Measurements from ENCODE around the gene THAP4.

THAP4 gene

DNA sequence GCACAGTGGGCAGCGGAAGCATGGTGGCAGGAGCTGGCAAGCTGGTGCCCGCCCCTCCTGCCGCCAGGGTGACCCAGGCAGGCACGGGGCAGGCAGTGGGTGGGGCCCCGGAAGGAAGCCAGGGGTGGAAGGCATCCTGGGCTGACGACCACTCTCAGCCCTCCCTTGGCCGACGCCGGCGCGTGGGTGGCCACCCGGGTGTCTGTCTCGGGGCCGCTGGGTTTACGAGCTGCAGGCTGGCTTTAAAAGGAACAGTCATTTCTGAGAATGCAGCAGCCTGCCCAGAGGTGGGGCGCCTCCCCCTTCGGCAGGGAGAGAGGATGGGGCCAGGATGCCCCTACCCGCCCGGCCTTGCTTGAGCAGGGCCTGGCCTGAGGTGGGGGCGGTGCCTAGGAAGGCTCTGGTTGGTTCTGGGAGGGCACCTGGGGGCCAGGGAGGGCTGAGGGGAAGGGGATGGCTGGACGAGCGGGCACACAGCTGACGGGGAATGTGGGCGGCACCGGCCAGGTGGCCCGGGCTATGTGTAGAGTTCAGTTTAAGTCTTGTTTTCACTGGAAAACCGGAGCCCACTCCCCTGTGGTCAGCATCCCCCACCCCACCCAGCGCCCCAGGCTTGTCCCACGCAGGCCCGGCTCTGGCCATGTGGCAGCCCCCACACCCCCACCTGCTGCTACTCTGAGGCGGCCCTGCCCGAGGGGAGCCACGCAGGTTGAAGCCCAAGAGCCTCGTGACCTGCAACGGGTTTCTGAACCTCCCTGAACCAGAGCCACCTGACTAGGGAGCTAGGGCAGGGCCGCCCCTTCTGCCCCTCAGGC is 72.2 kb downstream of the THAP4 start:
- no peak for DNase-seq (ENCODE audit: low read depth in 1 of 2, low spot score in 1 of 2)

DNA sequence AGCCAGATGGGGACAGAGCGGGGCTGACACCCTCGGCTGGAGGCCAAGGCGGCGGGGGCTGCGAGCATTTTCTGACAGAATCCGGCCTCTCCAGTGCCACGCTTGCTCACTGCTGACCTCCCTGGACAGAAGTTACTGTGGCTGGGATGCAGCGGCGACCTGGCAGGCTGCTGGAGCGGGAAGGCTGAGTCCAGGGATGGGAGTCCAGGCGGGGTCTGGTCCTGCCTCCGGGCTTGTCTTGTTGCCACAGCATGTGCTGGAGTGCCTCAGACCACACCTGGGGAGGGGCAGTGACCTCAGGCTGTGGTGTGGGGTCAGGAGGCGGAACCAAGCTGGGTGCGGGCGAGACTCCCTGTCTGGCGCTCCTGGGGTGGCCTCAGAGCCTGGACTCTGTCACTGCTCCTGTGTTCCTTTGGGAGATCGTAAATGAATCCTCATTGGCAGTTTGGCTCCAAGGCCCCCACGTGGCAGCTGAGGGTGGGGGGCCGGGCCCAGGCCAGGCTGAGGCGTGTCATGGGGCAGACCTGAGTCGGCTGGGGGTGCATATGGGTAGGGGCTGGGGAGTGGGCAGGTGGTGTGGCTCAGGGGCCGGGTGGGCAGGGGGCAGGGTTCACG is 72.9 kb downstream of the THAP4 start:
- DNase-seq (ENCODE audit: low read depth in 1 of 2, low spot score in 1 of 2) = no peak

DNA sequence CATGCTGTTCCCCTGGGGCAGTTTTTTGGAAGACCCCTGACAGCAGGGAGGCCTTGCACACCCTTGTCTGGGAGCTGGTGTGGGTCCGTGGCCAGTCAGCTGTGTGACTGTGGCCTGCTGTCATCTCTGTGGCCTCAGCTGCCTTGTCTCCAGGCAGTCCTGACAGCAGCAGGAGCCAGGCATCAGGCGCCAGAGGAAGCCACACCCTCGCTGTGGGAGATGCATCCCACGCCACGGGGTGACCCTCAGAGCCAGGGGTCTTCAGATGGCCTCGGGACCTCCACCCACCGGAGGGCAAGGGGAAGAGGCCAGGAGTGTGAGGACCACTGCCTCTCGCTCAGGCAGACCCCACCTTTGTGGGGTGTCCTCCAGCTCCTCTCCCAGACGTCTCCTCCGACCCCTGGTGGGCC is 73.4 kb downstream of the THAP4 start:
- DNase-seq (ENCODE audit: low read depth in 1 of 2, low spot score in 1 of 2) = no peak

DNA sequence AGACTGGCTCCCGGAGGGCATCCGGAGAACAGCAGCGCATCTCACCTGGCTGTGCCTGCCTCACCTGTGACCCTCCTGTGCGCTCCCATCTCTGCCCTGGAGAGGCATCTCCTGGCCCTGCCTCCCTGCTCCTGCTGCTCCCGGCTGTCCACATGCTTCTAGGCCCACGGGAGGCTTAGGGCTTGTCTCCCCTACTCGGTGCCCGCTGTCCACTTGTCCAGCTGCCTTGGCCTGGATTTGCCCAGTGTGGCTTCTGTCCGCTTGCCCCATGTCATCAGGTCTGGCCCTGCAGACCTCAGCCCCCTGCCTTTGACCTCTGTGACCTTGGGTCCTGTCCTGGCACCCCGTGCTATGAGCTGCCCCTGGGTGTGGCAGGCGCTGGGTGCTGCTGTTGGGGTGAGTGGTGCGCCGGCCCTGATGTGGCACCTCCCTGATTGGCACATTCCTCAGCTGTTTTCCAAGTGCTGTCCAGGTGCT is 73.9 kb downstream of the THAP4 start:
- DNase-seq (ENCODE audit: low read depth in 1 of 2, low spot score in 1 of 2) = no peak

DNA sequence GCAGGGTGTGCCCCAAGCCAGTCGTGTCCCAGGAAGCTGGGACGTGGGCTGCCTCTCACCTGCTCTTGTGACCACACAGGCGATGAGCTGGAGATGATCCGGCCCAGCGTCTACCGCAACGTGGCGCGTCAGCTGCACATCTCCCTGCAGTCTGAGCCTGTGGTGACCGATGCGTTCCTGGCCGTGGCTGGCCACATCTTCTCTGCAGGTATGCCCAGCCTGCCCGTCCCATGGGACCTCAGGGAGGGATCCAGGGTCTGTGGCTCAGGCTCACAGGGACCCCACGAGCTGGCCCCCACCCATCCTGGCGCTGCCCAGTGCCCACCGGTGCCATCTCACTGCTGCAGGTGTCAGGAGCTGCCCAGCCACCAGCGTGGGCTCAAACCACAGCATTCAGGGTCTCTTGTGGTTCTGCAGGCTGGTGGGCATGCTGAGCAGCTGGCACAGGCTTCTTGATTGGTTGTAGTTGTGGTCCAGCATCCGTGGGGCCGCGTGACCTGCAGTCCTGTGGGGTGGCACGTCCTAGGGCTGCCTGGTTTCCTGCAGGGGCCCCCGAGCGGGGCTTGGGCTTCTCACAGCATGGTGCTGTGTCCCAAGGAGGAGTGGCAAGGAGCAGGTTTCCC is 74.6 kb downstream of the THAP4 start:
- no peak for DNase-seq (ENCODE audit: low read depth in 1 of 2, low spot score in 1 of 2)

DNA sequence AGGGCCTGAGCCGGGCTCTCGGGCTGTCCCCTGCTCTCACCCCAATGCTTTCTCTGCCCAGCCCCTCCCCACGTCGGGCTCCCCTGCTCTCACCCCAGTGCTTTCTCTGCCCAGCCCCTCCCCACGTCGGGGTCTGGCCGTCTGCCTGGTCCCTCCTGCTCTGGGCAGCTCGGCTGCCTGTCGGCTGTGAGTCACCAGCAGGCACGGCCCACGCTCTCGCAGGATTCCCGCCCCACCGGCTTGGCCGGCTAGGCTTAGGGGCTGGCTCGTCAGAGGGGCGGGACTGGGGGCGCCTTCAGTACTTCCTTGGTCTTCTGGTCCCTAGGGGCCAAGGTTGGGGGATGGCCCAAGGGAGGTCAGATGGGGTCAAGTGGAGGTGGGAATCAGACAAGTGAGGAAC is 75.1 kb downstream of the THAP4 start:
- no peak for DNase-seq (ENCODE audit: low read depth in 1 of 2, low spot score in 1 of 2)

GRCh38 chr2:241560883-241561474 is 76.0 kb downstream of the THAP4 start:
- no peak for DNase-seq (ENCODE audit: low read depth in 1 of 2, low spot score in 1 of 2)

- no peak for DNase-seq (ENCODE audit: low read depth in 1 of 2, low spot score in 1 of 2)
These were observed 76.6 kb downstream of the THAP4 start for GRCh38 chr2:241560162-241560882.

- DNase-seq (ENCODE audit: low read depth in 1 of 2, low spot score in 1 of 2) = no peak
These were observed 77.4 kb downstream of the THAP4 start for GRCh38 chr2:241559323-241560161.

DNA sequence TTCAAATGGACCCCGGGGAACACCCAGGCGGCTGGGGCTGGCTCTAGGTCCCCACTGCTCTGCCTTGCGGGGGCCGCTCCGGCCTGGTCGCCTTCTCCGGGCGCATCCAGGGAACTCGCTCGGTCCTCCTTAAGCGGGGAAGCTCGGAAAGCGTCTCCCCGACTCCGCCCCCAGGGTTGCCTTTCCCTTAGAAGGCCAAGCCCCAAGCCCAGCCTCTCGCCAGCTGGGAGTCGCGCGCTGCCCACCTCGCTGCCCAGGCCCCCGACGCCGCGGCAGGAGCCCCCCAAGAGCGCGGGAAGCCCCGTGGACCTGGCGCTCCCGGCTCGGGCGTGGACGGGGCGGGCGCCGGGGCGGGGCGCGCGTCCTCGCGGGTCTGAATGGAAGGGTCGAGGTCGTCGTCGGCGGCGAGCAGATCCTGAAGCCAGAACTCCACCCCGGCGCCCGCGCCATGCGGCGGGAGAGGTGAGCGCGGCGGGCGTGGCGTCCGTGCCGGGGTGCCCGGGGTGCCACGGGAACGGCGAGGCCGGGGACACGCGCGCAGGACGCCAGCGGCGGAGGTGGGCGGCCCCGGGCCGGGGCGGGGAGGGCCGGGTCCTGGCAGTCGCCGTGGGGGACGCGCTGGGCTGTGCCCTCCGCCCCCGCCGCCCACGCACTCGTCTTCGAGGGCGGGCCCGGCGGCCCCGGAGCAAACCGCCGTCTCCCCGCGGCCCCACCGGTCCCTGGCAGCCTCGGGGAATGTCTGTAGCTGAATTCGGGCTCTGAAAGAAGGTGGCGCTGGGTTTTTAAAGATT is 78.2 kb downstream of the THAP4 start, which contains the start of gene BOK:
BOK (plus strand) TSS at position 214 of the 791 bp plus-strand sequence. CDS start 739 bp downstream, outside the sequence.
- DNase-seq (ENCODE audit: low read depth in 1 of 2, low spot score in 1 of 2) = no peak

DNA sequence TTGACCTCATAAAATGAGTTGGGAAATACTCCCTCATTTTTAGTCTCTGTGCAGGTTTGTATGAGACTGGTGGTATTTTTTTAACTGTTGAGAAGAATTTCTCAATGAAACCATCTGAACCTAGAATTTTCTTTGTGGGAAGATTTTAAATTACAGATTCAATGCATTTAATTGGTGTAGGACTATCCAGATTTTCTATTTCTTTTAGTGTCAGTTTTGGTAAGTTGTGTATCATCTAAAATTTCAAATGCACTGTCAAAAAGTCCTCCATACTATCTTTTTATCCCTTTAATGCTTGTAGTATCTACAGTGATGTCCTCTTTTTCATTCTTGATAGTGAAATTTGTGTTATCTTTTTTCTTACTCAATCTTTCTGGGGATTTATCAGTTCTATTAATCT is 80.2 kb downstream of the THAP4 start:
- no peak for DNase-seq (ENCODE audit: low read depth in 1 of 2, low spot score in 1 of 2)

GRCh38 chr2:241555711-241556110 is 81.2 kb downstream of the THAP4 start:
- DNase-seq (ENCODE audit: low read depth in 1 of 2, low spot score in 1 of 2) = no peak

DNA sequence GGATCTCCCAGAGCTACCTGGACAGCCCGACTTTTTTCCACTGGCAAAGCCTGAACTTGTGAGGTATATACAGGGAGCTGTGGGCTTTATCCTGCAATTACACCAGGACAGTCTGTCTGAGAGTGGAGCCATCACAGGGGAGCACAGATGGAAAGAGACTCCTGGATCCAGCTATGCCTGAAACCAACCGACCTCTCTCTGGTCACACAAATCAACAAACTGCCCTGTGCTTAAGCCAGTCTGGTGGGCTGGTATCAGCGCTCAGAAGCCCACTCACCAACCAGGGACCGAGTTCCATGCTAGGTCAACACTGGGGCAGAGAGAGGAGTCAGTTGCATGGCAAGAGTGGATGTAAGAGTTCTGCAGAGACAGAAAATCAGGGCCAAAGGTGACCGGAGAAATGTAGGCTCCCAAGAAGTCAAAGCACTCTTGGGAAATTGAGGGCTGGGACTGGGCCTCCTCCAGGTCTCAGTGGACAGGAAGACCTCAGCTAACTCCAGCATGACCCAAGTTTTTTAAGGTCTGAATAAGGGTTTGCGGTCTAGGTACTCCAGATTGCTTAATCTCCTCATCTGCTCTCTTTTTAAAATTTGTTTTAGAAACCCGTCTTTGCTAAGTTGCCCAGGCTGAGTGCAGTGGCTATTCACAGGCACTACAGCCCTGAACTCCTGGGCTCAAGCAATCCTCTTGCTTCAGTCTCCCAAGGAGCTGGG is 82.2 kb downstream of the THAP4 start:
- DNase-seq (ENCODE audit: low read depth in 1 of 2, low spot score in 1 of 2) = no peak

GRCh38 chr2:241553981-241554380 is 83.0 kb downstream of the THAP4 start:
- DNase-seq (ENCODE audit: low read depth in 1 of 2, low spot score in 1 of 2) = no peak

DNA sequence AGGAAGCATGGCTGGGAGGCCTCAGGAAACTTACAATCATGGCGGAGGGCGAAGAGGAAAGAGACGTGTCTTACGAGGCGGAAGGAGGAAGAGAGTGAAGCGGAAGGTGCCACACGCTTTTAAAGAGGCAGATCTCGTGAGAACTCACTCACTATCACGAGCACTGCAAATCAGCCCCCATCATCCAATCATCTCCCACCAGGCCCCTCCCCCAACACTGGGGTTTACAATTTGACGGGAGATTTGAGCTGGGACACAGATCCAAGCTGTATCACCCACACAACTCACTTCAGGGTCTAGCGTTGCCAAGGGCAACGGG is 83.5 kb downstream of the THAP4 start:
- no peak for DNase-seq (ENCODE audit: low read depth in 1 of 2, low spot score in 1 of 2)

GRCh38 chr2:241551998-241552737 is 84.8 kb downstream of the THAP4 start:
- DNase-seq (ENCODE audit: low read depth in 1 of 2, low spot score in 1 of 2) = no peak

GRCh38 chr2:241551599-241551997 is 85.4 kb downstream of the THAP4 start:
- DNase-seq (ENCODE audit: low read depth in 1 of 2, low spot score in 1 of 2) = no peak

Data from activated CD4-positive, alpha-beta T cell treated with anti-CD3 and anti-CD28 coated beads, Interleukin-2, amount 50 U/mL, for 24 hours (primary cell).